Measurements from ENCODE around the gene TMC1.

- TF ChIP-seq CTCF (IDR thresholded peaks at IDR 0.05; ENCODE audit: low read depth, low read length, poor library complexity, severe bottlenecking) (no peak), EZH2phosphoT487 (IDR thresholded peaks at IDR 0.05; ENCODE audit: borderline replicate concordance, low read length) (no peak)
Observed at GRCh38 chr9:72627147-72627546, 105.7 kb downstream of the TMC1 start.
